Measurements from ENCODE around the gene ZNF410. TPM values are rescaled to one million over a fixed set of nuclear protein-coding genes. Genes with fewer than 3 reads are reported as not detected.
"Not testable (repeated sequence)": the region's sequence is repeated elsewhere in the genome, so short reads cannot be mapped to it uniquely, and the experiment has no call there.

ZNF410 gene
- total RNA-seq, 1 donor from 2014 or later, result 131 TPM

DNA sequence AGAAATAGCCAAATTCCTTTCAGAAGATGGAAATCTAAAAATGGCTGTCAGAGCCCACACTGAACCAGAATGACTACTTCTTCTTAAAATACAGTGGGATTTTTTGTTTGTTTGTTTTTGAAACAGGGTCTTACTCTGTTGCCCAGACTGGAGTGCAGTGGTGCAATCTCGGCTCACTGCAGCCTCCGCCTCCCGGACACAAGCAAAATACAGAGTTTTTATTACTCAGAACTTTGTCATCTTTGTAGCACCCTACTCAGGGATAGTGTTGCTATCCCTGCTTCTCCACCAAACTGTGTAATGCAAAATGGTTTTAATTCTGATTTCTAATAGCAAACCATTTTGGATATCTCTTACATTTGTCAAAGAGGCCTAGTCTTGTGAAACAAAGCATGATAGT, 16.4 kb downstream of the ZNF410 start:
- H3K36me3 ChIP-seq (ENCODE audit: control insufficient read depth, insufficient read depth, low read length), result peaks cover 17% of the 10 kb centered on the region
- no peak for FAIRE-seq
- H3K27me3 ChIP-seq (ENCODE audit: control insufficient read depth, insufficient read depth, low read length), result no peaks in the 10 kb centered on the region
- no peak for DNase-seq (ENCODE audit: low read depth)
- H3K4me3 ChIP-seq (ENCODE audit: low read depth, low read length), result no peak overlapping the region
- TF ChIP-seq, protein P1, sequence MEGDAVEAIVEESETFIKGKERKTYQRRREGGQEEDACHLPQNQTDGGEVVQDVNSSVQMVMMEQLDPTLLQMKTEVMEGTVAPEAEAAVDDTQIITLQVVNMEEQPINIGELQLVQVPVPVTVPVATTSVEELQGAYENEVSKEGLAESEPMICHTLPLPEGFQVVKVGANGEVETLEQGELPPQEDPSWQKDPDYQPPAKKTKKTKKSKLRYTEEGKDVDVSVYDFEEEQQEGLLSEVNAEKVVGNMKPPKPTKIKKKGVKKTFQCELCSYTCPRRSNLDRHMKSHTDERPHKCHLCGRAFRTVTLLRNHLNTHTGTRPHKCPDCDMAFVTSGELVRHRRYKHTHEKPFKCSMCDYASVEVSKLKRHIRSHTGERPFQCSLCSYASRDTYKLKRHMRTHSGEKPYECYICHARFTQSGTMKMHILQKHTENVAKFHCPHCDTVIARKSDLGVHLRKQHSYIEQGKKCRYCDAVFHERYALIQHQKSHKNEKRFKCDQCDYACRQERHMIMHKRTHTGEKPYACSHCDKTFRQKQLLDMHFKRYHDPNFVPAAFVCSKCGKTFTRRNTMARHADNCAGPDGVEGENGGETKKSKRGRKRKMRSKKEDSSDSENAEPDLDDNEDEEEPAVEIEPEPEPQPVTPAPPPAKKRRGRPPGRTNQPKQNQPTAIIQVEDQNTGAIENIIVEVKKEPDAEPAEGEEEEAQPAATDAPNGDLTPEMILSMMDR (IDR thresholded peaks at IDR 0.05; ENCODE audit: insufficient read depth, low read length, severe bottlenecking), result no peak

DNA sequence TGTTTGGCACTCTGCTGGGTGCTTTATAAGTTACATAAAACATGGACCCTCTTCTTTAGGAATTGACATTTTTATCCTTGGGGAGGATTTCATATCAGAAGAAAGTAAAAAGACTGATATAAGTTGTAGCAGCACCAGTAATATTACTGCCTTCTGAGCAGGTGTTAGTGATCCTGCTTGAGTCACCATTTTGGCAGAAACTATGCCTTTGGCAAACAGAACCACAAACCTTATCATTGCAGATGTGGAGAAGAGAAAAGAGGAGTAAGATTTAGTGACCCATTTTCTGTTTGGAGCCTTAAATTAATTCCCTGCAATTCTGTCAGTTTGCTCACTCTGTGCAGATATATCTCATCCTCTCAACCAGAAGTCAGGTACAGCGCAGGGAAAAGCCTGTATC, 23.0 kb downstream of the ZNF410 start:
- TF ChIP-seq, protein P1 (IDR thresholded peaks at IDR 0.05; ENCODE audit: insufficient read depth, low read length, severe bottlenecking), result no peak
- H3K27me3 ChIP-seq (ENCODE audit: control insufficient read depth, insufficient read depth, low read length), result no peaks in the 10 kb centered on the region
- no peak for FAIRE-seq
- H3K4me3 ChIP-seq (ENCODE audit: low read depth, low read length), result no peak overlapping the region
- DNase-seq (ENCODE audit: low read depth), result no peak
- H3K36me3 ChIP-seq (ENCODE audit: control insufficient read depth, insufficient read depth, low read length), result peaks cover 16% of the 10 kb centered on the region

DNA sequence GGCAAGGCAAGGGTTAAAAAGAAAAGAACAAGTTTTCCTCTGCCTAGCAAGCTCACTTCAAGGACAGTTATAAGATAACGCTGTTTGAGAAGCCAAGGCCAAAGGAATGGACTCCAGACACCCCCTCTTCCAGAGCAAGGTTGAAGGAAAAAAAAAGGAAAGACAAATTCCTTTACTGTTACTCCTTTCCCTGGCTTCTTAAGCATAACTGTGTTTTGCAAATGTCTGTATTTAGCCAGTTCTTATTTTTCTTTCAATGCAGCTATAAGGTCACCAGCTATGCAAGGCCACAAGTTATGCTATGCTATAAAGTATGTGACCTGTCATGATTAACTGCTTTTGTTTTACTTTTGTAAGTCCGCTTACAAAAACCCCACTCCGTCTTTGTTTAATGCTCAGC, 26.6 kb downstream of the ZNF410 start:
- TF ChIP-seq, protein P1 (IDR thresholded peaks at IDR 0.05; ENCODE audit: insufficient read depth, low read length, severe bottlenecking), result no peak
- H3K36me3 ChIP-seq (ENCODE audit: control insufficient read depth, insufficient read depth, low read length), result peaks cover 6% of the 10 kb centered on the region
- H3K27me3 ChIP-seq (ENCODE audit: control insufficient read depth, insufficient read depth, low read length), result no peaks in the 10 kb centered on the region
- DNase-seq (ENCODE audit: low read depth) (no peak), FAIRE-seq (no peak)
- no peak overlapping the region for H3K4me3 ChIP-seq (ENCODE audit: low read depth, low read length)

DNA sequence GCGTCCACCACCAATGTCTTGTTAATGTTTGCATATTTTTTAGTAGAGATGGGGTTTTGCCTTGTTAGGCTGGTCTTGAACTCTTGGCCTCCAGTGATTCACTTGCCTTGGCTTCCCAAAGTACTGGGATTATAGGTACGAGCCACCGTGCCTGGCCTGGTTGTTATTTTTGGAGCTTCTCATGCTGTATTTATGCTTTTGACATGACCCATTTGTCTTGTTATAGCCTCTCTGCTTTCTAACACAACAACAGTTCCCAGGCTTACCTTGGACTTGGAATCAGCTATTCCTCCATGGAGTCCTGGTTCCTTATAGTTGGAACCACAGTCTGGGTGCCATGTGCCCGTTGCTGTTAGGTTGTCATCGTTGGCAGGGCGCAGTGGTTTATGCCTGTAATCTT, 29.7 kb downstream of the ZNF410 start:
- H3K4me3 ChIP-seq (ENCODE audit: low read depth, low read length), result no peak overlapping the region
- H3K36me3 ChIP-seq (ENCODE audit: control insufficient read depth, insufficient read depth, low read length), result peaks cover 10% of the 10 kb centered on the region
- no peak for FAIRE-seq
- TF ChIP-seq, protein P1 (IDR thresholded peaks at IDR 0.05; ENCODE audit: insufficient read depth, low read length, severe bottlenecking), result no peak
- DNase-seq (ENCODE audit: low read depth), result no peak
- H3K27me3 ChIP-seq (ENCODE audit: control insufficient read depth, insufficient read depth, low read length), result no peaks in the 10 kb centered on the region

DNA sequence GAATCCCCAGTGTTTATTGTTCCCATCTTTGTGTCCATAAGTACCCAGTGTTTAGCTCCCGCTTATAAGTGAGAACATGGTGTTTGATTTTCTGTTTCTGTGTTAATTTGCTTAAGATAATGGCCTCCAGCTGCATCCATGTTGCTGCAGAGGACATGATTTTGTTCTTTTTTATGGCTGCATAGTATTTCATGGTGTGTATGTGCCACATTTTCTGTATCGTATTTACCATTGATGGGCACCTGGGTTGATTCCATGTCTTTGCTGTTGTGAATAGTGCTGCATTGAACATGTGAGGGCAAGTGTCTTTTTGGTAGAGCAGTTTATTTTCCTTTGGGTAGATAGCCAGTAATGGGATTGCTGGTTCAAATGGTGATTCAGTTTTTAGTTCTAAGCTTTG, 32.8 kb downstream of the ZNF410 start:
- H3K36me3 ChIP-seq (ENCODE audit: control insufficient read depth, insufficient read depth, low read length), result peaks cover 19% of the 10 kb centered on the region
- DNase-seq (ENCODE audit: low read depth); FAIRE-seq; H3K4me3 ChIP-seq (ENCODE audit: low read depth, low read length); H3K27me3 ChIP-seq (ENCODE audit: control insufficient read depth, insufficient read depth, low read length): not testable (repeated sequence)

DNA sequence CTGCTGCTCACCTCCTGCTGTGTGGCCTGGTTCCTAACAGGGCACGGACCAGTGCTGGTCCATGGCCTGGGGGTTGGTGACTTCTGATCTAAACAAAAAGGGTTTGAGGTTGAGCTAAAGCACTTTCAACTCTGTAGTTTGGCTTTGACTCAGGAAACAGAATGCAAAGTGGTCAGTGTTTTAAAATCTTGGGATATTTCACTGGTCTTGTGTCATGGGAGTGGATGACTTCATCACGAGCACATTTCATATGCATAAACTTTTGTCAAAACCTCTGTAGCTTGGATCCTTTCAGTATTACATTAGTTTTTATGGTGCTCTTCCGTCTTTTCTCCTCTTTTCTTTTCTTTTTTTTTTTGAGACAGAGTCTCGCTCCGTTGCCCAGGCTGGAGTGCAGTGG, 37.7 kb downstream of the ZNF410 start:
- Histone ChIP-seq H3K36me3 (ENCODE audit: control insufficient read depth, insufficient read depth, low read length) (peaks cover 27% of the 10 kb centered on the region), H3K4me3 (ENCODE audit: low read depth, low read length) (no peak overlapping the region), H3K27me3 (ENCODE audit: control insufficient read depth, insufficient read depth, low read length) (no peaks in the 10 kb centered on the region)
- TF ChIP-seq, protein P1 (IDR thresholded peaks at IDR 0.05; ENCODE audit: insufficient read depth, low read length, severe bottlenecking), result no peak
- DNase-seq (ENCODE audit: low read depth) (no peak), FAIRE-seq (no peak)

Data from bronchial epithelial cell (primary cell).